ENCODE results near the gene CEMIP. TPM values are rescaled to one million over a fixed set of nuclear protein-coding genes. Genes with fewer than 3 reads are reported as not detected.

The CEMIP gene
- total and polyA plus RNA-seq, 2 experiments from 2014 or later = 0.27 to 2.1 TPM

GRCh38 chr15:80939216-80939615 lies 160.0 kb downstream of the CEMIP start (continued):
- no peak for TF ChIP-seq ZNF331 (CRISPR knock-in tag; IDR thresholded peaks at IDR 0.05; ENCODE audit: low read depth)
- TF ChIP-seq CTCF (conservative IDR thresholded peaks at IDR 0.05; ENCODE audit: low read depth in 2 of 2) = no peak
- no peak for TF ChIP-seq REST (IDR thresholded peaks at IDR 0.05; ENCODE audit: unreplicated experiment)

- Mint-ChIP-seq H3K4me1 (no peaks in the 10 kb centered on the region), H3K36me3 (ENCODE audit: low read depth) (no peaks in the 10 kb centered on the region; the same call in 1 of the 3 replicates), H3K27me3 (ENCODE audit: insufficient read depth, low read depth, poor library complexity) (peaks cover 8% of the 10 kb centered on the region), H3K4me3 (no peak overlapping the region), H3K9me3 (no peaks in the 10 kb centered on the region), H3K27ac (no peak overlapping the region)
- H3K27ac ChIP-seq (ENCODE audit: low read depth) = no peak overlapping the region
- ATAC-seq = no peak
- no peak for DNase-seq (ENCODE audit: low spot score)
- H3K36me3 ChIP-seq (ENCODE audit: insufficient read depth) = no peaks in the 10 kb centered on the region; the same call in 1 of the 2 replicates
- H2AFZ ChIP-seq = no peak overlapping the region
- no peaks in the 10 kb centered on the region for H3K4me1 ChIP-seq (ENCODE audit: insufficient read depth)
- no peaks in the 10 kb centered on the region; the same call in 1 of the 2 replicates for H4K20me1 ChIP-seq (replicated peaks; ENCODE audit: insufficient read depth)
- H3K79me2 ChIP-seq (replicated peaks; ENCODE audit: insufficient read depth) = no peaks in the 10 kb centered on the region
- no peaks in the 10 kb centered on the region for H3K9me2 ChIP-seq (ENCODE audit: insufficient read depth)
- no peaks in the 10 kb centered on the region for H3F3A ChIP-seq (replicated peaks; ENCODE audit: low read depth)
- H3K4me3 ChIP-seq = no peak overlapping the region
- H3K4me2 ChIP-seq = no peak overlapping the region
- H3K27me3 ChIP-seq (ENCODE audit: insufficient read depth) = no peaks in the 10 kb centered on the region
- TF ChIP-seq EZH2phosphoT487 (IDR thresholded peaks at IDR 0.05; ENCODE audit: unreplicated experiment) (no peak), REST (IDR thresholded peaks at IDR 0.05; ENCODE audit: unreplicated experiment) (no peak), CTCF (conservative IDR thresholded peaks at IDR 0.05; ENCODE audit: low read depth in 2 of 2) (no peak), ETS1 (IDR thresholded peaks at IDR 0.05) (no peak), ZNF331 (CRISPR knock-in tag; IDR thresholded peaks at IDR 0.05; ENCODE audit: low read depth) (no peak), ZNF114 (CRISPR knock-in tag; IDR thresholded peaks at IDR 0.05) (no peak), CREB1 (CRISPR knock-in tag; IDR thresholded peaks at IDR 0.05; ENCODE audit: low read depth) (no peak), STAT1 (IDR thresholded peaks at IDR 0.05; ENCODE audit: unreplicated experiment) (no peak)
Observed at GRCh38 chr15:80940331-80940730, 161.2 kb downstream of the CEMIP start.
